Activated naive CD8-positive, alpha-beta T cell treated with anti-CD3 and anti-CD28 coated beads, Interleukin-2, amount 10 ng/mL, durations not matched to agents 7 days and 5 days (primary cell): Measurements from ENCODE around the gene CLCN7. TPM values are rescaled to one million over a fixed set of nuclear protein-coding genes. Genes with fewer than 3 reads are reported as not detected.

Experiments used
- total RNA-seq, 2 experiments: library from RNA; stranded (reverse); gene quantifications; one replicate each; pipeline ENCODE4 v1.2.3, GENCODE V29; 2021

The CLCN7 gene
- total RNA-seq, 2 experiments from 2014 or later = 69.7 to 72.2 TPM

Other genes with a start within 250 kb of the CLCN7 start
- not detected for gene TPSG1, start 249.8 kb downstream of the CLCN7 start, total RNA-seq
- gene TPSB2, start 244.8 kb downstream of the CLCN7 start, total RNA-seq = not detected
- gene TPSAB1, start 234.3 kb downstream of the CLCN7 start, total RNA-seq = not detected
- not detected for gene TPSD1, start 219.0 kb downstream of the CLCN7 start, total RNA-seq
- gene UBE2I, start 165.4 kb downstream of the CLCN7 start, total RNA-seq = 100 to 1,000 TPM; 211 to 232 TPM
- gene BAIAP3, start 141.4 kb downstream of the CLCN7 start, total RNA-seq = 10 to 100 TPM; 27.4 to 31.2 TPM
- 10 to 100 TPM; 43.8 to 44.2 TPM for gene TSR3, start 123.2 kb downstream of the CLCN7 start, total RNA-seq
- gene GNPTG, start 123.1 kb downstream of the CLCN7 start, total RNA-seq = 10 to 100 TPM; 43.2 to 46.5 TPM
- 10 to 100 TPM; 60.4 to 68.7 TPM for gene UNKL, start 60.3 kb downstream of the CLCN7 start, total RNA-seq
- gene UQCC4, start 54.3 kb downstream of the CLCN7 start, total RNA-seq = 10 to 100 TPM; 14.0 to 15.0 TPM
- 1 to 10 TPM in 1 of 2 experiments, under 1 TPM in 1; 0.57 to 1.2 TPM for gene PERCC1, start 44.0 kb downstream of the CLCN7 start, total RNA-seq
- gene CCDC154, start 30.5 kb downstream of the CLCN7 start, total RNA-seq = 1 to 10 TPM; 6.1 to 6.5 TPM
- gene PTX4, start 13.9 kb upstream of the CLCN7 start, total RNA-seq = not detected
- gene TELO2, start 18.3 kb upstream of the CLCN7 start, total RNA-seq = 10 to 100 TPM; 53.9 to 57.1 TPM
- 10 to 100 TPM; 68.3 to 72.0 TPM for gene TMEM204, start 58.6 kb upstream of the CLCN7 start, total RNA-seq
- gene IFT140, start 137.0 kb upstream of the CLCN7 start, total RNA-seq = 10 to 100 TPM; 11.7 to 12.8 TPM
- 10 to 100 TPM; 25.2 to 27.8 TPM for gene CRAMP1, start 137.3 kb upstream of the CLCN7 start, total RNA-seq
- gene JPT2, start 203.3 kb upstream of the CLCN7 start, total RNA-seq = 10 to 100 TPM; 44.7 to 45.1 TPM
- 100 to 1,000 TPM; 146 to 157 TPM for gene MAPK8IP3, start 231.2 kb upstream of the CLCN7 start, total RNA-seq